Measurements from ENCODE around the gene PPP1R37. TPM values are rescaled to one million over a fixed set of nuclear protein-coding genes. Genes with fewer than 3 reads are reported as not detected.

PPP1R37 gene
- total RNA-seq, 4 donors from 2014 or later: 37.4 to 55.2 (median 52.1) TPM

DNA sequence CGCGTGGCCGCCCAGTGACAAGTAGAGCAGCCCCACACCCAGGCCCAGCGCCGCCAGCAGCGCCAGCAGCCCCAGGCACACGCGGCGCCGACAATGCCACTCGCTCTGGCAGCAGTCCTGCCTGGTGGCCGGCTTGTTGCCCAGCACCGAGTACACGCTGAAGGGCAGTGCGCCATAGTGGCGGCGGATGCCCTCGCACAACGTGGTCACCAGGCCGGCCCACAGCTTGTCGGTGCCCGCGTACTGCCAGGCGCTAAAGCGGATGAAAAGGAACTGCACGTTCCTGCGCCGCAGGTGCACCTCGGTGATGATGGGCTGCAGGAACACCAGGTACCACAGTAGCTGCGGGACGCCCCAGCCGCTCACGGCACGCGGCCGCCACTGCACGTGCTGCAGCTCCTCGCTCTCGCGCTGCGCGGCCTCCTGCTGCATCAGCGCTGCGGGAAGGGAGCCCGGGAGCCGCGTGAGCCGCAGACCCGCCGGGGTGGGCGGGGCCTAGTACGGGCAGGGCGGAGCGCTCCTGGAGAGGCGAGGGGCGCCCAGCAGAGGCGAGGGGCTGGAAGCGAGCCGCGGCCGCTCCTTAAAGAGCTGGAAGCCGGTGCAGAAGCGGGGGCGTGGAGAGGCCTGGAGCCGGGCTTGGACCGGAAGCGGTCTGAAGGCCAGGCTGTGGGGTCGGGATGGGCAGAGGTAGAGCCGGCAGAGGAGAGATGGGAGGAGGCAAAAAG is 60.5 kb downstream of the PPP1R37 start:
- intact Hi-C loops (cut with DNase I; ENCODE audit: low total_unique reads): no loop called here
- TF ChIP-seq POLR2A (IDR thresholded peaks at IDR 0.05) (no peak), CTCF (IDR thresholded peaks at IDR 0.05) (no peak)
- 5 to 9% methylated on average over 16 to 35 of the region's 69 CpGs for WGBS, 2 donors
- DNase-seq (ENCODE audit: low spot score in 2 of 2): no peak
- no peak overlapping the region for H3K4me3 ChIP-seq (ENCODE audit: low read depth, poor library complexity, severe bottlenecking)

DNA sequence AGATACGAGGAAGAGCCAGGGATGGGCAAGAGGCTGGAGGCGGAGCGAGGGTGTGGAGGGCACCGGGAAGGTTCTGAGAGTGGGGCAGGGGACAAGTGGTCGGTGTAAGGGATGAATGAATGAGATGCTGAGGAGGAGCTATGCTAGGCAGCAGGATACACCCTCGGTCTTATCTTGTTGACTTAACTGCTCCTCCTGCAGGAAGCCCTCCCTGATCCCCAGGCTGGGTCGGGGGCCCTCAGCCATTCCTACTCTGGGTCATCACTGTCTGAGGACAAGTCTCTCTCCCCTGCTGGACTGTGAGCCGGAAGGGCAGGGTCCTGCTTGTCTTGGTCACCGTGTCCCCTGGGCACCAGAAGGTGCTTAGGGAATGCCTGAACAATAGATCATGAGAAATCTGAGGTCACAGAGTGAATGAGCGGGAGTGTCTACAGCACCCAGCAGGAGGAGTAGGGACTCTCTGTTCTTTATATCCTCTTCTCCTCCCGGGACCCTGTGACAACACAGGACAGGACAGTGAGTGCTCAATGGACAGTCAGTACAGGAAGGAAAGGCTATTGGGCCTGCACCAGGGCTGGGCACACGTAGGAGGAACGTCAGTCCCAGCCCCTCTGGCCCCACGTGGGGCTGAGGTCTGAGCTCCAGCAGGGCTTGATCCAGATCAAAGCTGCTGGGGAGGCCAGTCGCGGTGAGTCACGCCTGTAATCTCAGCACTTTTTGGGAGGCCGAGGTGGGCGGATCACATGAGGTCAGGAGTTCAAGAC is 61.3 kb downstream of the PPP1R37 start:
- WGBS, 2 donors: 56 to 58% methylated on average over 15 to 19 of the region's 19 CpGs
- no peak overlapping the region for H3K4me3 ChIP-seq (ENCODE audit: low read depth, poor library complexity, severe bottlenecking)

DNA sequence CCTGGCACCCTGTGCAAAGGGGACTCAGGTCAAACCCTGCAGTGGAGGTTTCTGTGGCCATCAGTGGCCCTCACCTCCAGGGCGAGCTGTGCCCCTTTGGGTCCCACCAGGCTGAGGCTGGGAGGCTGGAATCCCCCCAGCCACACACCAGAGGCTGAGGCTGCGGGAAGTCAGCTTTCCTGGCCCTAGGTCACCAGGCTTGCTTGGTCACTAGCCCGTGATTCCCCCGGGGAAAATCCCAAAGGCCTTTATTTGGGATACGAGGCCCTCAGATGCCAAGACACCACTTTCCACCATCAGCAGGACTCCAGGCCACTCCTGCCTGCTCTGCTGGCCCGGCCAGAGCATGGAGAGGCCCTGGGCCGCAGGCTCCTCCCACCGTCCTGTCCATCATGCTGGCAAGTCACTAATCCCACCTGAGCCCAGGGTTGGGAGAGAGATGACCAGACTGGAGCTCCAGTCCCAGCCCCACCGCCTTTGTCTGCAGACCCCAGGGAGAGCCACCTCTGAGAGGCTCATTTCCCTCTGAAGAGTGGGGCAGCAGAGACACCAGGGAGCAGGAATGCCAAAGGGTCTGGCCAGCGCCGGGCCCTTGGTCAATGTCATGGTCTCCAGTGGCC is 63.1 kb downstream of the PPP1R37 start:
- no peak for DNase-seq (ENCODE audit: low spot score in 2 of 2)
- H3K4me3 ChIP-seq (ENCODE audit: low read depth, poor library complexity, severe bottlenecking): no peak overlapping the region
- 71 to 80% methylated on average over 6 to 11 of the region's 11 CpGs for WGBS, 2 donors
- intact Hi-C loops (cut with DNase I; ENCODE audit: low total_unique reads): no loop called here
- TF ChIP-seq CTCF (IDR thresholded peaks at IDR 0.05) (no peak), POLR2A (IDR thresholded peaks at IDR 0.05) (no peak)

More for the DNA sequence above, 61.3 kb downstream of the PPP1R37 start:
- TF ChIP-seq CTCF (IDR thresholded peaks at IDR 0.05) (no peak), POLR2A (IDR thresholded peaks at IDR 0.05) (no peak)
- intact Hi-C loops (cut with DNase I; ENCODE audit: low total_unique reads): no loop called here
- no peak for DNase-seq (ENCODE audit: low spot score in 2 of 2)

DNA sequence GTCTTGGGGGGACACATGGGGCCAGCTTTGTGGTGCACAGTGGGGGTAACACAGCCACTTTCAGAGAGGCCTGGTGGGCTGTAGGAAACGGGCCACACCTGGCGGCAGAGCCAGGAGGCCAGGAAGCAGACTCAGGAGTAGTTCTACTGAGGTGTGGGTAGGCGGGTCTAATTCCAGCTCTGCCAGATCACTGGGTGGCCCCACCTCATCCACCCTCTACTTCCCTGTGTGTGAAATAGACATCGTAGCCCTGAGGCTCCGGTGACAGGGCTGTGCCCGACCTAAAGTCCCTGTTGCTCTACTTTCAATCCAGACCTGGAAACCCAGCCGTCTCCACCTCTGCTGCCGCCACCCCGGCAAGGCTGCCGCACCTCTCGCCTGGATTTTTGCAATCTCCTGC is 63.8 kb downstream of the PPP1R37 start:
- no peak for TF ChIP-seq POLR2A (IDR thresholded peaks at IDR 0.05)
- TF ChIP-seq CTCF (IDR thresholded peaks at IDR 0.05): no peak
- no peak for DNase-seq (ENCODE audit: low spot score in 2 of 2)
- intact Hi-C loops (cut with DNase I; ENCODE audit: low total_unique reads): no loop called here
- 40 to 57% methylated on average over 11 of the region's 11 CpGs for WGBS, 2 donors
- no peak overlapping the region for H3K4me3 ChIP-seq (ENCODE audit: low read depth, poor library complexity, severe bottlenecking)

GRCh38 chr19:45158503-45159209 is 65.7 kb downstream of the PPP1R37 start:
- no peak overlapping the region for H3K4me3 ChIP-seq (ENCODE audit: low read depth, poor library complexity, severe bottlenecking)
- 79 to 81% methylated on average over 22 to 27 of the region's 27 CpGs for WGBS, 2 donors
- no peak for DNase-seq (ENCODE audit: low spot score in 2 of 2)
- intact Hi-C loops (cut with DNase I; ENCODE audit: low total_unique reads): no loop called here
- TF ChIP-seq CTCF (IDR thresholded peaks at IDR 0.05) (no peak), POLR2A (IDR thresholded peaks at IDR 0.05) (no peak)

Measured in lower leg skin (tissue), 4 donors.